Liver (tissue), 9 donors: ENCODE results near the gene OGDHL. TPM values are rescaled to one million over a fixed set of nuclear protein-coding genes. Genes with fewer than 3 reads are reported as not detected.

Source experiments
- DNase-seq: peaks from one replicate; pipeline ENCODE4 v3.0.0-alpha.2; 2017; ENCODE audit warnings: low spot score
- H3K27ac ChIP-seq, 2 donors: one replicate each; pipeline ENCODE4 v1.7.0; 2013; ENCODE audit warnings: inconsistent platforms in 2 of 2, low read length in 2 of 2, control low read depth in 1 of 2, low read depth in 1 of 2, mild to moderate bottlenecking in 1 of 2
- H3K27me3 ChIP-seq, 4 donors: one replicate each; pipeline versions ENCODE4 v1.6.1 to v1.7.0; 2013; ENCODE audit warnings: low read length in 3 of 4, inconsistent platforms in 1 of 4, mild to moderate bottlenecking in 1 of 4, moderate library complexity in 1 of 4; ENCODE audit not compliant: control insufficient read depth in 4 of 4, insufficient read depth in 4 of 4
- H3K36me3 ChIP-seq, 4 donors: one replicate each; pipeline versions ENCODE4 v1.6.1 to v1.7.0; 2013; ENCODE audit warnings: low read length in 3 of 4, mild to moderate bottlenecking in 3 of 4, low read depth in 1 of 4, moderate library complexity in 1 of 4; ENCODE audit not compliant: control insufficient read depth in 4 of 4, insufficient read depth in 3 of 4
- H3K4me1 ChIP-seq, 4 donors: one replicate each; pipeline versions ENCODE4 v1.6.1 to v1.7.0; 2013; ENCODE audit warnings: low read length in 3 of 4, mild to moderate bottlenecking in 3 of 4, moderate library complexity in 1 of 4; ENCODE audit not compliant: control insufficient read depth in 4 of 4, insufficient read depth in 4 of 4
- H3K4me3 ChIP-seq, 3 donors: one replicate each; pipeline versions ENCODE4 v1.6.1 to v1.7.0; 2013; ENCODE audit warnings: low read length in 3 of 3, control low read depth in 1 of 3, low read depth in 1 of 3, mild to moderate bottlenecking in 1 of 3
- H3K9ac ChIP-seq, 2 donors: one replicate each; pipeline ENCODE4 v1.7.0; 2013; ENCODE audit warnings: low read length in 2 of 2, mild to moderate bottlenecking in 2 of 2, moderate library complexity in 2 of 2, control low read depth in 1 of 2, low read depth in 1 of 2
- H3K9me3 ChIP-seq, 4 donors: one replicate each; pipeline versions ENCODE4 v1.6.1 to v1.7.0; 2013; ENCODE audit warnings: low read length in 3 of 4; ENCODE audit not compliant: control insufficient read depth in 4 of 4
- EGR1 ChIP-seq, 2 donors: IDR thresholded peaks; 2 replicates each; pipeline ENCODE4 v1.6.1; 2016 to 2018; ENCODE audit warnings: antibody characterized with exemption in 2 of 2, low read depth in 2 of 2
- FOXA1 ChIP-seq: IDR thresholded peaks from 2 replicates; pipeline ENCODE4 v1.6.1; 2016; ENCODE audit warnings: antibody characterized with exemption
- FOXA2 ChIP-seq: IDR thresholded peaks from 2 replicates; pipeline ENCODE4 v1.6.1; 2016; ENCODE audit warnings: antibody characterized with exemption
- GABPA ChIP-seq, 2 donors: IDR thresholded peaks in 1 of 2; conservative IDR thresholded peaks in 1 of 2; 2 replicates each; pipeline ENCODE4 v1.6.1; 2016; ENCODE audit warnings: antibody characterized with exemption in 2 of 2, mild to moderate bottlenecking in 1 of 2, moderate library complexity in 1 of 2
- HNF4A ChIP-seq, 2 donors: conservative IDR thresholded peaks; 2 replicates each; pipeline ENCODE4 v1.6.1; 2016; ENCODE audit warnings: antibody characterized with exemption in 2 of 2, mild to moderate bottlenecking in 2 of 2
- HNF4G ChIP-seq: IDR thresholded peaks from 2 replicates; pipeline ENCODE4 v1.6.1; 2016; ENCODE audit warnings: antibody characterized with exemption
- JUND ChIP-seq, 2 donors: IDR thresholded peaks; 2 replicates each; pipeline ENCODE4 v1.6.1; 2016; ENCODE audit warnings: antibody characterized with exemption in 2 of 2
- NR2F2 ChIP-seq: IDR thresholded peaks from 2 replicates; pipeline ENCODE4 v1.6.1; 2016; ENCODE audit warnings: antibody characterized with exemption
- RAD21 ChIP-seq, 2 donors: IDR thresholded peaks; 2 replicates each; pipeline ENCODE4 v1.6.1; 2016; ENCODE audit warnings: antibody characterized with exemption in 2 of 2, mild to moderate bottlenecking in 2 of 2
- RXRA ChIP-seq, 2 donors: IDR thresholded peaks; 2 replicates each; pipeline ENCODE4 v1.6.1; 2017 to 2018; ENCODE audit warnings: antibody characterized with exemption in 2 of 2, mild to moderate bottlenecking in 1 of 2
- SP1 ChIP-seq: IDR thresholded peaks from 2 replicates; pipeline ENCODE4 v1.6.1; 2018; ENCODE audit warnings: antibody characterized with exemption, mild to moderate bottlenecking
- TAF1 ChIP-seq: conservative IDR thresholded peaks from 2 replicates; pipeline ENCODE4 v1.6.1; 2016; ENCODE audit warnings: antibody characterized with exemption, mild to moderate bottlenecking
- YY1 ChIP-seq: IDR thresholded peaks from 2 replicates; pipeline ENCODE4 v1.6.1; 2016; ENCODE audit warnings: antibody characterized with exemption, mild to moderate bottlenecking
- WGBS: extraction: QIAGEN DNeasy Blood & Tissue Kit; methylation state at CpG from one replicate; pipeline ENCODE4 v1.1.7; 2013; 5-methylcytosine and 5-hydroxymethylcytosine counted together
- polyA plus RNA-seq, 2 donors: library from polyadenylated mRNA; stranded (reverse) in 1 of 2; unstranded in 1 of 2; fragments of 200-250 nt in 1 of 2; fragments of >200 nt in 1 of 2; fragmentation: Nextera tagmentation in 1 of 2; extraction: Ambion mirVana in 1 of 2; gene quantifications; one replicate each; pipeline versions ENCODE4 v1.2.1 to v1.2.3, GENCODE V29; 2013 to 2015
- total RNA-seq, 2 donors: library from RNA; depleted of rRNA; stranded (reverse); fragments of >200 nt; gene quantifications; one replicate each; pipeline ENCODE4 v1.2.3, GENCODE V29; 2014
- TF ChIP-seq, protein P1 (sequence below): IDR thresholded peaks from 2 replicates; pipeline ENCODE4 v1.6.1; 2016; ENCODE audit warnings: antibody characterized with exemption, mild to moderate bottlenecking
- TF ChIP-seq, protein P2 (sequence below): IDR thresholded peaks from 2 replicates; pipeline ENCODE4 v1.6.1; 2016; ENCODE audit warnings: antibody characterized with exemption
- TF ChIP-seq, protein P3 (sequence below): IDR thresholded peaks from 2 replicates; pipeline ENCODE4 v1.6.1; 2016; ENCODE audit warnings: antibody characterized with exemption
- TF ChIP-seq, protein P4 (sequence below): fragments of 150-350 bp; IDR thresholded peaks from 2 replicates; pipeline ENCODE4 v1.5.1; 2017; ENCODE audit warnings: improper control_type of control experiment, low read depth, low read length; ENCODE audit not compliant: missing input control
- TF ChIP-seq, protein P5 (sequence below): IDR thresholded peaks from 2 replicates; pipeline ENCODE4 v1.6.1; 2016; ENCODE audit warnings: antibody characterized with exemption
- donor health status: healthy.
- donor health status: healthy.
- donor health status: healthy.
- donor health status: healthy.
- donor health status: healthy.

Gene OGDHL
- total and polyA plus RNA-seq, 4 donors: 5.2 to 67.9 (median 49.7) TPM

DNA sequence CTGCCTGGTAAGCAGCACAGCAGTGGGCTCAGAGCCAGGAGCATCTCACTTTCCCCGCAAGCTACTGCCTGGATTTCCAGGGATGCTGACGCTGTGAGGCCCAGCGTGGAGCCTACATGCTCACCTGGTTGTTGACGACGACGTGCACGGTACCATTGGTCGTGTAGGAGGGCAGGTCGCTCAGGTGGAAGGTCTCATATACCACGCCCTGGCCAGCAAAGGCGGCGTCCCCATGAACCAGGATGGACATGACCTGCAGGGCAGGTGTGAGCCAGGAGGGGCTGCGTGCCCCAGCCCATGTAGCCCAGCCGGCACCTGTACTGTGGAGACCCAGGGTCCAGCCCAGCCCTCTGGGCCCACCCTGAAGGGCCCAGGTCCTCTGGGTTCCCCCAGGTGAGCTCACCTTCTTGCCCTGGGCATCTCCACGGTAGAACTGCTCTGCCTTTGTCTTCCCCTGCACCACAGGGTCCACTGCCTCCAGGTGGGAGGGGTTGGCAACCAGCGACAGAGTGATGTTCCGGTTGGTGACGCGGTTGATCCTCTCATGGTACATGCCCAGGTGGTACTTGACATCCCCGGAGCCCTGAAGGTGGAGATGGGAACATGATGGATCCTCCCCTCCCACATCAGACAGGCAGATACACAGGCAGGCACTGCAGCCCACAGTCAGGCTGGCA is 15.4 kb downstream of the OGDHL start:
- no peaks in the 10 kb centered on the region for H3K27me3 ChIP-seq
- no peak overlapping the region for H3K9ac ChIP-seq
- TF ChIP-seq EGR1 (IDR thresholded peaks at IDR 0.05; ENCODE audit: low read depth in 2 of 2) (no peak), RXRA (IDR thresholded peaks at IDR 0.05) (no peak), NR2F2 (no peak), FOXA2 (no peak)
- TF ChIP-seq, protein P1, sequence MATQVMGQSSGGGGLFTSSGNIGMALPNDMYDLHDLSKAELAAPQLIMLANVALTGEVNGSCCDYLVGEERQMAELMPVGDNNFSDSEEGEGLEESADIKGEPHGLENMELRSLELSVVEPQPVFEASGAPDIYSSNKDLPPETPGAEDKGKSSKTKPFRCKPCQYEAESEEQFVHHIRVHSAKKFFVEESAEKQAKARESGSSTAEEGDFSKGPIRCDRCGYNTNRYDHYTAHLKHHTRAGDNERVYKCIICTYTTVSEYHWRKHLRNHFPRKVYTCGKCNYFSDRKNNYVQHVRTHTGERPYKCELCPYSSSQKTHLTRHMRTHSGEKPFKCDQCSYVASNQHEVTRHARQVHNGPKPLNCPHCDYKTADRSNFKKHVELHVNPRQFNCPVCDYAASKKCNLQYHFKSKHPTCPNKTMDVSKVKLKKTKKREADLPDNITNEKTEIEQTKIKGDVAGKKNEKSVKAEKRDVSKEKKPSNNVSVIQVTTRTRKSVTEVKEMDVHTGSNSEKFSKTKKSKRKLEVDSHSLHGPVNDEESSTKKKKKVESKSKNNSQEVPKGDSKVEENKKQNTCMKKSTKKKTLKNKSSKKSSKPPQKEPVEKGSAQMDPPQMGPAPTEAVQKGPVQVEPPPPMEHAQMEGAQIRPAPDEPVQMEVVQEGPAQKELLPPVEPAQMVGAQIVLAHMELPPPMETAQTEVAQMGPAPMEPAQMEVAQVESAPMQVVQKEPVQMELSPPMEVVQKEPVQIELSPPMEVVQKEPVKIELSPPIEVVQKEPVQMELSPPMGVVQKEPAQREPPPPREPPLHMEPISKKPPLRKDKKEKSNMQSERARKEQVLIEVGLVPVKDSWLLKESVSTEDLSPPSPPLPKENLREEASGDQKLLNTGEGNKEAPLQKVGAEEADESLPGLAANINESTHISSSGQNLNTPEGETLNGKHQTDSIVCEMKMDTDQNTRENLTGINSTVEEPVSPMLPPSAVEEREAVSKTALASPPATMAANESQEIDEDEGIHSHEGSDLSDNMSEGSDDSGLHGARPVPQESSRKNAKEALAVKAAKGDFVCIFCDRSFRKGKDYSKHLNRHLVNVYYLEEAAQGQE: no peak
- TF ChIP-seq, protein P2, sequence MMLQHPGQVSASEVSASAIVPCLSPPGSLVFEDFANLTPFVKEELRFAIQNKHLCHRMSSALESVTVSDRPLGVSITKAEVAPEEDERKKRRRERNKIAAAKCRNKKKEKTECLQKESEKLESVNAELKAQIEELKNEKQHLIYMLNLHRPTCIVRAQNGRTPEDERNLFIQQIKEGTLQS: no peak
- TF ChIP-seq, protein P3, sequence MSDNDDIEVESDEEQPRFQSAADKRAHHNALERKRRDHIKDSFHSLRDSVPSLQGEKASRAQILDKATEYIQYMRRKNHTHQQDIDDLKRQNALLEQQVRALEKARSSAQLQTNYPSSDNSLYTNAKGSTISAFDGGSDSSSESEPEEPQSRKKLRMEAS: no peak
- WGBS: 93% methylated on average over 20 of the region's 20 CpGs
- no peaks in the 10 kb centered on the region for H3K4me1 ChIP-seq
- no peak for DNase-seq
- H3K27ac ChIP-seq: no peak overlapping the region
- no peaks in the 10 kb centered on the region for H3K9me3 ChIP-seq
- peaks cover 23 to 83% (median 43%) of the 10 kb centered on the region in 4 donors for H3K36me3 ChIP-seq
- H3K4me3 ChIP-seq: no peak overlapping the region

DNA sequence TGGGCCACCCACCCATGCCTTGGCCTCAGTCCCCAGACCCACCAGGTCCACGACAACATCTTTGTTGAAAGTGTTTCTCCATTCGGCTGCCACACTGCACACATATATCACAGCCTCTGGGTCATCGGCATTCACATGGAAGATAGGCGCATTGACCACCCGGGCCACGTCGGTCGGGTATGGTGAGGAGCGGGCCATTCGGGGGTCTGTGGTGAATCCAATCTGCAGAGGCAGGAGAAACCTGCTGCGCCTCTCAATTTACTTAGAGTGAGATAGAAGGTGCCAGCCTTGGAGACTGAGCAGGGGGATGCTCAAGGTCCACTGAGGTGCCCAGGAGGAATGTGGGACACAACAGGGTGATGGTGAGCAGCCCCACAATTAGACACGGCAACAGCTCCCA is 16.4 kb downstream of the OGDHL start:
- Histone ChIP-seq H3K9me3 (no peaks in the 10 kb centered on the region), H3K9ac (no peak overlapping the region), H3K4me1 (no peaks in the 10 kb centered on the region), H3K27ac (no peak overlapping the region), H3K36me3 (peaks cover 21 to 83% (median 41%) of the 10 kb centered on the region in 4 donors), H3K4me3 (no peak overlapping the region), H3K27me3 (no peaks in the 10 kb centered on the region)
- no peak for DNase-seq
- WGBS: 94% methylated on average over 12 of the region's 12 CpGs
- no peak for TF ChIP-seq HNF4G
- no peak for TF ChIP-seq SP1
- TF ChIP-seq, protein P4, sequence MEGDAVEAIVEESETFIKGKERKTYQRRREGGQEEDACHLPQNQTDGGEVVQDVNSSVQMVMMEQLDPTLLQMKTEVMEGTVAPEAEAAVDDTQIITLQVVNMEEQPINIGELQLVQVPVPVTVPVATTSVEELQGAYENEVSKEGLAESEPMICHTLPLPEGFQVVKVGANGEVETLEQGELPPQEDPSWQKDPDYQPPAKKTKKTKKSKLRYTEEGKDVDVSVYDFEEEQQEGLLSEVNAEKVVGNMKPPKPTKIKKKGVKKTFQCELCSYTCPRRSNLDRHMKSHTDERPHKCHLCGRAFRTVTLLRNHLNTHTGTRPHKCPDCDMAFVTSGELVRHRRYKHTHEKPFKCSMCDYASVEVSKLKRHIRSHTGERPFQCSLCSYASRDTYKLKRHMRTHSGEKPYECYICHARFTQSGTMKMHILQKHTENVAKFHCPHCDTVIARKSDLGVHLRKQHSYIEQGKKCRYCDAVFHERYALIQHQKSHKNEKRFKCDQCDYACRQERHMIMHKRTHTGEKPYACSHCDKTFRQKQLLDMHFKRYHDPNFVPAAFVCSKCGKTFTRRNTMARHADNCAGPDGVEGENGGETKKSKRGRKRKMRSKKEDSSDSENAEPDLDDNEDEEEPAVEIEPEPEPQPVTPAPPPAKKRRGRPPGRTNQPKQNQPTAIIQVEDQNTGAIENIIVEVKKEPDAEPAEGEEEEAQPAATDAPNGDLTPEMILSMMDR: no peak
- TF ChIP-seq, protein P1: no peak
- TF ChIP-seq RAD21 (IDR thresholded peaks at IDR 0.05): no peak
- no peak for TF ChIP-seq HNF4A (conservative IDR thresholded peaks at IDR 0.05)
- TF ChIP-seq TAF1: no peak
- no peak for TF ChIP-seq NR2F2
- no peak for TF ChIP-seq FOXA2
- no peak for TF ChIP-seq JUND (IDR thresholded peaks at IDR 0.05)
- no peak for TF ChIP-seq EGR1 (IDR thresholded peaks at IDR 0.05; ENCODE audit: low read depth in 2 of 2)
- TF ChIP-seq GABPA (IDR thresholded peaks at IDR 0.05 in 1 of 2, conservative IDR thresholded peaks at IDR 0.05 in 1 of 2): no peak
- no peak for TF ChIP-seq YY1
- TF ChIP-seq, protein P2: no peak
- TF ChIP-seq, protein P5, sequence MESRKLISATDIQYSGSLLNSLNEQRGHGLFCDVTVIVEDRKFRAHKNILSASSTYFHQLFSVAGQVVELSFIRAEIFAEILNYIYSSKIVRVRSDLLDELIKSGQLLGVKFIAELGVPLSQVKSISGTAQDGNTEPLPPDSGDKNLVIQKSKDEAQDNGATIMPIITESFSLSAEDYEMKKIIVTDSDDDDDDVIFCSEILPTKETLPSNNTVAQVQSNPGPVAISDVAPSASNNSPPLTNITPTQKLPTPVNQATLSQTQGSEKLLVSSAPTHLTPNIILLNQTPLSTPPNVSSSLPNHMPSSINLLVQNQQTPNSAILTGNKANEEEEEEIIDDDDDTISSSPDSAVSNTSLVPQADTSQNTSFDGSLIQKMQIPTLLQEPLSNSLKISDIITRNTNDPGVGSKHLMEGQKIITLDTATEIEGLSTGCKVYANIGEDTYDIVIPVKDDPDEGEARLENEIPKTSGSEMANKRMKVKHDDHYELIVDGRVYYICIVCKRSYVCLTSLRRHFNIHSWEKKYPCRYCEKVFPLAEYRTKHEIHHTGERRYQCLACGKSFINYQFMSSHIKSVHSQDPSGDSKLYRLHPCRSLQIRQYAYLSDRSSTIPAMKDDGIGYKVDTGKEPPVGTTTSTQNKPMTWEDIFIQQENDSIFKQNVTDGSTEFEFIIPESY: no peak
- TF ChIP-seq FOXA1: no peak
- TF ChIP-seq, protein P3: no peak
- no peak for TF ChIP-seq RXRA (IDR thresholded peaks at IDR 0.05)
